Activated naive CD4-positive, alpha-beta T cell treated with Interleukin-2 at 50 U/mL for 16 hours (primary cell): ENCODE measurements around the gene HOXB3.

ENCODE experiments used
- DNase-seq: peaks from one replicate; pipeline ENCODE4 v3.0.0-alpha.2; 2020

HOXB3 gene

DNA sequence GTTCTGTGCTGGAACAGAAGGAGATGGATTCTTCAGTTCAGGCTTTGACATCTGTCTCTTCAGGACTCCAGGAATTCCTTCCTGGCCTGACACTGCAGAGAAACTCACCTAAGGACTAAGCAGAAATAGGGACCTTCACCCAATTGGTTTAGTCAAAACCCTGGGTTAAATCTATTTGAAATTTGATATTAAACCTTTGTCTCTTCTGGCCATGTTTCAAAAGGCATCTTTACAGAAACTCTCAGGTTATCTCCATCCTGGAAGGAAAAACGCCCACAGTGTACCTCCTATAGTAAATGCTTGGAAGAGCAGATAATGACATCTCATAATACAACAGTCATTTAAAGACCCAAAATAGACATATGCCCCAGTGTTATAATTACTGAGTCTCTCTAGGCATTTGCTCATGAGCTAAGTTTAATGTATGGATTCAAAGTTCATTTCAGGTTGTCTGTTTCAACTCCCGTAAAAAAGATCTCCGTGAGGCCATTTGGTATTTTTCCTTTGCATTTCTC is 6.3 kb downstream of the HOXB3 start:
- no peak for DNase-seq

DNA sequence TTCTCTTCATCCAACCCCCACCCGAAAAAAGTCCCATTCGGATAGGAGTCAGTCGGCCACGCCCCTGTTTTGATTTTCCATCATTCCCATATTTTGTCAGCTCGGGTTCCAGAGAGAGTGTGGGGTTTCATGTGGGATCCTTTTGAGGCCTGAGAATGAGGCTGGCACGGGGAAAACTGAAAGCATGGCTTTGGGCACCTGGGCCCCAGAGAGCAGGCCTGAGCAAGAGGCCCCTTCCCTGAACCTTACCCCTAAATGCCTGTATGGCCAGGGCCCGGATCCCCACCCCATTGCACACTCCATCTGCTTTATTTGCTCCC is 7.3 kb downstream of the HOXB3 start:
- no peak for DNase-seq

GRCh38 chr17:48579760-48580554 is 10.1 kb downstream of the HOXB3 start:
- DNase-seq: no peak

GRCh38 chr17:48579471-48579759 is 10.6 kb downstream of the HOXB3 start:
- DNase-seq: no peak

GRCh38 chr17:48578616-48579470 is 11.2 kb downstream of the HOXB3 start:
- no peak for DNase-seq

DNA sequence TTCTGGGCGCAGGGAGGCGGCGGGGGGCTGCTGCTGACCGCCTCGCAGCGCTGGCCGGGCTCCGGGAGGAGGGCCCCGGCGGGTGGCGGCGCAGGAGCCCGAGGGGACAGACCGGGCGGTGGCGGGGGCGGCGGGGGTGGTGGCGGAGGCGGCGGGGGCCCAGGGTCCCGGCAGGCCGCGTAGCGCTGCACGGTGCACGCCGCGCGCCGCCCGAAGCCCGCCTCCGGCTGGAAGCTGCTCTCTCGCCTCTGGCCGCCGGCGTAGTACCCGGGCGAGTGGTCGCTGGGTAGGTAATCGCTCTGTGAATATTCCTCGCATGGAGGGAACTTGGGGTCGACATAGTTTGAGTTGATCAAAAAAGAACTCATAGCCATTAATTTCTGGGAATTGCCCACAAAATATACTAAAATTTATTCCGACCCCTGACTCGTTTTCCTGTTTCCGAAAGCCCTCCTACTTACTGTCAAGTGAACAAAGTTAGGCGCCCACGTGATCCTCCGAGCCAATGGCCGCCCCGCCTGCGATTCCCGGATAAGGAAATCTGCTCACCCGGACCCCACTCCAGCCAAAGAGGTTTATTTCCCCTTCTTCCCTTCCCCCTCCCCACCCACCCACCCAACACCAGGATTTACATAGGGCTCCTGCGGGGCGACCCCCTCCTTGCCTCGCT is 12.0 kb downstream of the HOXB3 start, which contains the start of gene HOXB4:
HOXB4 (minus strand) TSS at position 405 of the 670 bp plus-strand sequence; CDS start at position 374, 31 bp downstream.
- DNase-seq: peak; percentile 72

DNA sequence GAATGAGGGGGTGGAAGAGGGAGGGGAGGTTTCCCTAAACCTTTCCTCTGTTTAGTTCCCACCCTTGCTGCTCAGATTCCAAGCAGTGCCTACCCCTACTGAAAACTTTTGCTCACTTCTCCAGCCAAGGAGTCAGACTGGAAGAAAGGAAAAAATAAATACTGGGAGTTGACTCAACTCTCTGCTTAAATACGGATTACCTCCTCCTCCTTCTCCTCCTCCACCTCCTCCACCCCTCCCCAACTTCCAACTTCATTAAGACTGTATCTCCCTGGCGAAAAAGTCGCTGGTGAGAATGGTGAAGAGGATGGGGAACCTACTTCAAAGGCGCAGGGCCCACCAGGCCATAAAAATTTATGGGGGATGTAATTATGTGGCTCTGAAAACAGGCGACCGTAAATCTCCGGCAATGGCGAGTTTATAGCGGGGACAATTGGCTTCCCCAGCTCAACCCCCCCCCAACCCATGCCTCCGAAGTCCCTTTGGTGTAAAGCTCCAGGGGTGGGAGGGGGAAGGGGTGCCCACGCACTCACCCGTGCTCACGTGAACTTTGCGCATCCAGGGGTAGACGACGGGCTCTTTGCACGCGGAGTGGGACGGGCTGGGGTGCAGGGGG is 12.6 kb downstream of the HOXB3 start:
- peak; percentile 32 for DNase-seq

GRCh38 chr17:48576479-48577309 is 13.3 kb downstream of the HOXB3 start:
- no peak for DNase-seq

DNA sequence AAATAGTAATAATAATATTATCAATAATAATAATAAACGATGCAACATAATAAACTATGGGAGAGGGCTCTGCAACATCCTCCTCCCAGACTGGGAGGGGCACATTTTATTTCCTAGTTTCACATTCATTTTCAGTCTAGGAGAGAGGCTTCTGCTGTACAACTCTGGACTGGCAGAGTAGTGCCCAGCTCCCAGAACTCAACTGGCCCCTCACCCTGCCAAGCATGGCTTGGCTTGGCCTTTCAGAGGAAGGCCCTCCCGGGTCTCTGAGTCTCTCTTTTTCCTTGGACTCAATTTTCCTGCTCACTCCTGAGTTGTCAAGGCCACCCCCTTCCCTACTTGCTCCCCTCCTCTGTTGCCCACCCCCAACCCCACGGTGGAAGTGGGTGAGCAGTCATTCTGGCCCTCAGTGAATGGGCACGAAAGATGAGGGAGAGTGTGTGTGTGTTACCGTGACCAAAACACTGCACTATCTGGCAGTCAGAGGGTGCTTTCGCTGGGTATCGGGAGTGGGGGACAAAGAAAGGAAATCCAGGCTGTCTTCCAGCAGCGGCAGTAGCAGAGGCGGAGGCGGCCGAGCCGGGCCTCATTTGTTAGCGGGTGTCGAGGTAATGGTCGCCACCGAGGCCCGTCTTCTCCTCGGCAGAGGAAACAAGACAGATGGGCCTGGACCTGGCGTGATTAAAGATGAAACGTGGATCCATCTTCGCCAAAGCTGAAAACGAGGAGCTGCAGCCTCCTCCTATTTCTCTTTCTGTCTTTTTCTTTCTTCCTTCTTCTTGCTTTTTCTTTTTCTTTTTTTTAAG is 14.2 kb downstream of the HOXB3 start:
- DNase-seq: no peak

DNA sequence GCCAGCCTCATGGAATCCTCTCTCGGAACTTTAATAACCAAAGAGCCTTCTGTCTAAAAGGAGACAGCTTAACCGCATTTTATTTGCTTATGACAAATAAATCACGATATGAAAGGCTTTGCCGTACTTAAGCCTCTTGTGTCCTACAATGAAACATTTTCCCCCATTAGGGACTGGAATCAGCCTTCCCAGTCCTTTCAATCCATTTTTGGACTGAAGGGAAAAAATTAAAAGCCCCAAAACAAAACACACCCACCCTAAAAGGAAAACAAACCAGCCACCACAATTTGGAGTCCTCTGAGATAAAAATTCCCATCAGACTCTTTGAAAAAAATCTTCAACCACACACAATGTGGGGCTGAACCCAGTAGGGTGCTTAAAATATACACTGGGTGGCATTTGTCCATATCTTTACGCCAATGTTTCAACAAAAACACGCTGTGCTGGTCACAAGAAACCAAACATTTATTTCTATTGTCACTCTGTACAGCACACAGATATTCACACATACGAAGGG is 14.9 kb downstream of the HOXB3 start:
- DNase-seq: no peak

GRCh38 chr17:48574505-48575065 is 15.5 kb downstream of the HOXB3 start:
- DNase-seq: no peak

DNA sequence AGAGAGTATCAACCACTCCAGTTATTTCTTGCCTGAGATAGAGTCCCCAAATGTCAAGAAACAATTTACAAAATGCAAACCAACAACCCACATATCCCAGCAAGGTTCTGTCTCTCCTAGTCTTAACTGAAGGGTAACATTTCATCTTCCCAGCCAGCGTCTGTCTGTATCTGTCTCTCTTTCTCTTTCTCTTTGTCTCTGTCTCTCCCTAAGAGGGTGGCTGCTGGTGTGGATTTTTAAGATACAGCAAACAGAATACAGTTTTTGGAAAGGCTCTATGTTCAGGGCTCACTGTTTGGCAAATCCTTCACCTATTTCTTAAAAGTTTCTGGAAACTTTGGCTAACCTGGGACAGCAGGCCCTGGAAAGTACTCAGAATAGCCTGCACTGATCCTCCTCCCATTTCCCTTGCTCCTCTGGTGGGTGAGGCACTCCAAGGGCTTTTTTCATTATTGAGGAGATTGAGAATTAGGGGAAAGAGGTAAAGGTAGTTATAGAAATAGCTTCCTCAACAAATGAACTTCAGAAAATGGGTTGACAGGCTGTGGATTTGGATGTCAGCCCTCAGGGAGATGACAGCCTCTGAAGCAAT is 18.1 kb downstream of the HOXB3 start:
- no peak for DNase-seq

- DNase-seq: no peak
Measured at GRCh38 chr17:48571024-48571818, 18.8 kb downstream of the HOXB3 start.

DNA sequence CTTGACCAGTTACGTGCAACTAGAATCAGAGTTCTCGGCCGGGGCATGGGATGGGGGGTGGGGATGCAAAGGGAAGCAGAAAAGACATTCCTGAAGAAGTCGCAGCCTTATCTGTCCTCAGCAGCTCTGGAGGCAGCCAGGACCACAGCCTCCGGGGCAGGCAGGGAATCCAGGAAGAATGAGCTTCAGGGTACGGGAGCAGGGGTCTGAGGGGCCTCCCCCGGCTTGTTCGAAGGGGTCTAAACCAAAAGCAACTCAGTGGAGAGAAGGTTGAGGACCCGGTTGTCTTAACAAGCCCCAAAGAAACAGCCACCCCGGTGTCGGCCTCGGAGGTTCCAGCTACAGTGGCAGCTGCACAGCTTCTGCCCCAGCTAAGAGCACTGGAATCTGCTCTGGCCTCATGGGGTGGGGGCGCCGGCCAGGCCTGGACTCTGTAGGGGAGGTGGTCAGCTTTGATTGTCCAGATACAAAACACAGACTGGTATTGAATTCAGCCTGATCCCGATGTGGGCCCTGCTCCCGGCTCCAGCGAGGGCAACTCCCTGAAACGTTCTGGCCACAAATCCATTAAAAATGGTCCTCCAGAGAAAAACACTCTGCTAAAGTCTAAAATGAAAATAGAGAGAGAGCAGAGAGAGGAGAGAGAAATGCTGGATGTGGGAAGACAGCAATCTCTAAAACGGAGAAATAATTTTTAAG is 19.6 kb downstream of the HOXB3 start:
- no peak for DNase-seq

GRCh38 chr17:48569674-48570324 is 20.2 kb downstream of the HOXB3 start:
- DNase-seq: no peak

DNA sequence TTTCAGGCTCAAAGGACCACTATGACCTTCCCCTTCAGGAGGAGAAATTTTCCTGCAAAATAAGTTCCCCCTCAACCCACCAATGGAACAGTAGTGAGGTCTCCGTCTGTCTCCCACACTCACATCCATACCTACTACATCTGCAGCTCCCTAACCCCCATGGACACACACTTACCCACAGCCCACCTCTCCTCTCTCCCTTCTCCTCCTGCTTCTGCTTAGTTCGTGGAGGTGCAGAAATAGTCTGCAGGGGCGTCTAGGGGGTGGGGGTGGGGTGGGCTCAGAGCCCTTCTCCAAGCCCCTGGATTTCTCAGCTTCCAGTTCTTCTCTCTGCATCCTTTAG is 20.8 kb downstream of the HOXB3 start:
- DNase-seq: no peak

DNA sequence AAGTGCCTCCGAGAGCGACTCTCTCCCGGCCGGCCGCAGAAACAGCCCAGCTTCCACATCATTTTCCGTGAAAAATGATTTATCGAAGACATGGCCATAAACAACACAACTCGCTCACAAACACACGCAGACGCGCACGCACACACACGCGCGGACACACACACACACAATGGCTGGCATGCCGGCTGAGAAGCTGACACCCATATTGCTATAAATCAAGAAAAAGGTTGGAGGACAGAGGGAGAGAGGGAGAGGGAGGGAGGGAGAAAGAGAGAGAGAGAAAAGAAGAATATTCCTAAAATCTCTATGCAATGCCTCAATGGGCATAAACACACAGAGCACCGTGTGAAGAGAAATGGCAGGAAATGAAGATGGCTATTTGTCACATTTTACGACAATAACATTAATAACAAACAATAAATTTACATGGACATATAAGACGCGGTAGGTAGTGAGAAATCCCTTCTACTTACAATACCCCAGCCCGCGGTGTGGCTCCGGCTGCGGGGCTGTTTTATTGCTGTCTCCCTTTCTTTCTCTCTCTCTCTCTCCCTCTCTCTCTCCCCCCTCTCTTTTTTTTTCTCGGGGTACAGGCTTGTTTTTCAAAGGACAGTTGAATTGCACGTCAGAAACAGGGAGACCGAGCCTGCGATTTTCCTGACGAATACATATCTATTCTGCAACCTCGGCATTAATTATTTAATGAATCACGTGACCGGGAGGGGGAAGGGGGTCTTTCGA is 21.4 kb downstream of the HOXB3 start:
- DNase-seq: no peak
